Uterus (tissue), 4 donors: Measurements from ENCODE around the gene NCS1. TPM values are rescaled to one million over a fixed set of nuclear protein-coding genes. Genes with fewer than 3 reads are reported as not detected.

Experiments used
- DNase-seq, 2 donors: peaks; one replicate each; pipeline ENCODE4 v3.0.0-alpha.2; 2019 to 2020
- H3K27ac ChIP-seq, 2 donors: fragments of 200-600 bp; sonication (generic); 1 replicate in 1 of 2; 2 replicates in 1 of 2; pipeline ENCODE4 v1.5.1; 2016 to 2018
- H3K27me3 ChIP-seq, 2 donors: fragments of 200-600 bp; sonication (generic); one replicate each; pipeline ENCODE4 v1.5.1; 2018 to 2019; ENCODE audit warnings: control low read depth in 1 of 2
- H3K36me3 ChIP-seq, 2 donors: fragments of 200-600 bp; sonication (generic); one replicate each; pipeline ENCODE4 v1.5.1; 2019; ENCODE audit warnings: control low read depth in 1 of 2
- H3K4me1 ChIP-seq, 2 donors: fragments of 200-600 bp; sonication (generic); one replicate each; pipeline ENCODE4 v1.5.1; 2018 to 2019; ENCODE audit warnings: control low read depth in 1 of 2
- H3K4me3 ChIP-seq, 2 donors: fragments of 200-600 bp; sonication (generic); 1 replicate in 1 of 2; 2 replicates in 1 of 2; pipeline ENCODE4 v1.5.1; 2018 to 2019; ENCODE audit warnings: mild to moderate bottlenecking in 1 of 2
- H3K9me3 ChIP-seq, 2 donors: fragments of 200-600 bp; sonication (generic); one replicate each; pipeline ENCODE4 v1.5.1; 2019; ENCODE audit warnings: control low read depth in 1 of 2
- CTCF ChIP-seq, 4 experiments: fragments of 200-600 bp in 2 of 4; fragments of 450-650 bp in 2 of 4; sonication (generic) in 2 of 4; IDR thresholded peaks; one replicate each; pipeline ENCODE4 v1.5.1; 2016 to 2019; ENCODE audit warnings: antibody characterized with exemption in 4 of 4, mild to moderate bottlenecking in 2 of 4, moderate library complexity in 1 of 4
- POLR2A ChIP-seq, 2 donors: fragments of 450-650 bp; IDR thresholded peaks; one replicate each; pipeline ENCODE4 v1.6.1; 2016; ENCODE audit warnings: antibody characterized with exemption in 2 of 2, mild to moderate bottlenecking in 1 of 2, moderate library complexity in 1 of 2
- intact Hi-C: fragments of 100-400 bp; cut with DNase I; formaldehyde crosslinking; loops from one replicate; pipeline ENCODE4 v1.15.1; 2023; ENCODE audit warnings: low total_unique reads
- total RNA-seq, 4 donors: library from RNA; depleted of rRNA in 3 of 4; stranded (reverse); fragments of >200 nt in 3 of 4; gene quantifications; one replicate each; pipeline versions ENCODE4 v1.1.0 to v1.2.4, GENCODE V29; 2014 to 2023
- donor health status: DM: yes; HTN: yes; CAD: no.

NCS1 gene
- total RNA-seq, 4 donors from 2014 or later = 4.1 to 99.3 (median 39.0) TPM

GRCh38 chr9:130145658-130146057 lies 26.5 kb upstream of the NCS1 start:
- intact Hi-C loops = no loop called here
- Histone ChIP-seq H3K4me3 (no peak overlapping the region), H3K9me3 (no peaks in the 10 kb centered on the region)

DNA sequence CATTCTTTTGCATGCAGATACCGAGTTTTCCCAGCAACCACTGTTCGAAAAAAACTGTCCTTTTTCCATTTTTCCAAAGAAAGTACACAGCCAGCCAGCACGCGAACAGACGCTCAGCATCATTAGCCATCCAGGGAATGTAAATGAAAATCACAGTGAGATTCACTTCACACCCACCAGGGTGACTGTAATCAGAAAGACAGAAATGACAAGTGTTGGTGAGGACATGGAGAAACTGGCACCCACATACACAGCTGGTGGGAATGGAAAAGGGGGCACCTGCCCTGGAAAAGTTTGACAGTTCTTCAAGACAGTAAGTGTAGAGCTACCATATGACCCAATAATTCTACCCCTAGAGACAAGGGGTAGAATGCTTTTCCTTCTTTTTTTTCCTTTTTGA lies 25.0 kb upstream of the NCS1 start:
- Histone ChIP-seq H3K36me3 (no peaks in the 10 kb centered on the region), H3K4me1 (no peaks in the 10 kb centered on the region), H3K4me3 (no peak overlapping the region), H3K27ac (no peak overlapping the region), H3K9me3 (no peaks in the 10 kb centered on the region), H3K27me3 (no peaks in the 10 kb centered on the region)
- intact Hi-C loops = no loop called here
- no peak for DNase-seq
- no peak for TF ChIP-seq CTCF (IDR thresholded peaks at IDR 0.05)
- no peak for TF ChIP-seq POLR2A (IDR thresholded peaks at IDR 0.05)

More at GRCh38 chr9:130145658-130146057, 26.5 kb upstream of the NCS1 start:
- DNase-seq = no peak
- TF ChIP-seq POLR2A (IDR thresholded peaks at IDR 0.05) (no peak), CTCF (IDR thresholded peaks at IDR 0.05) (no peak)
- no peaks in the 10 kb centered on the region for H3K27me3 ChIP-seq
- no peaks in the 10 kb centered on the region for H3K36me3 ChIP-seq
- H3K4me1 ChIP-seq = no peaks in the 10 kb centered on the region
- no peak overlapping the region for H3K27ac ChIP-seq

- Histone ChIP-seq H3K27me3 (no peaks in the 10 kb centered on the region), H3K4me1 (no peaks in the 10 kb centered on the region), H3K36me3 (no peaks in the 10 kb centered on the region), H3K4me3 (no peak overlapping the region), H3K9me3 (no peaks in the 10 kb centered on the region), H3K27ac (no peak overlapping the region)
- intact Hi-C loops = no loop called here
- no peak for DNase-seq
- TF ChIP-seq CTCF (IDR thresholded peaks at IDR 0.05) (no peak), POLR2A (IDR thresholded peaks at IDR 0.05) (no peak)
Observed at GRCh38 chr9:130147910-130148309, 24.3 kb upstream of the NCS1 start.

DNA sequence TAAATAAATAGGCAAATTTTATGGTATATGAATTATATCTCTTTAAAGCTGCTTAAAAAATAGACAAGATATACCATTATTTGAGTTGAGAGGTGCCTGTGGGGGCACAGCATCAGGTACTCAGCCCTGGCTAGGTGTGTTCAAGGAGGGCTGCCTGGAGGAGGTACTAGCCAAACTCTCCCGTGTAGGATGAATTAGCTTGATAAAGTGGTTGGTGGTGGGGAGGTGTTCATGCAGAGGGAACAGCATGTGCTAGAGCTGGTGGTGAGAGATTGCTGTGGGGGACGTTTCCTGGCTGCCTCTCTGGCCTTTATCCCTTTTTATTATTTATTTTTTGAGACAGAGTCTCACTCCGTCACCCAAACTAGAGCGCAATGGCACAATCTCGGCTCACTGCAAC lies 23.2 kb upstream of the NCS1 start:
- H3K4me3 ChIP-seq = no peak overlapping the region
- H3K4me1 ChIP-seq = no peaks in the 10 kb centered on the region
- no peak for DNase-seq
- no peak overlapping the region for H3K27ac ChIP-seq
- intact Hi-C loops = no loop called here
- no peaks in the 10 kb centered on the region for H3K36me3 ChIP-seq
- TF ChIP-seq POLR2A (IDR thresholded peaks at IDR 0.05) (no peak), CTCF (IDR thresholded peaks at IDR 0.05) (no peak)
- H3K27me3 ChIP-seq = no peaks in the 10 kb centered on the region
- H3K9me3 ChIP-seq = no peaks in the 10 kb centered on the region

DNA sequence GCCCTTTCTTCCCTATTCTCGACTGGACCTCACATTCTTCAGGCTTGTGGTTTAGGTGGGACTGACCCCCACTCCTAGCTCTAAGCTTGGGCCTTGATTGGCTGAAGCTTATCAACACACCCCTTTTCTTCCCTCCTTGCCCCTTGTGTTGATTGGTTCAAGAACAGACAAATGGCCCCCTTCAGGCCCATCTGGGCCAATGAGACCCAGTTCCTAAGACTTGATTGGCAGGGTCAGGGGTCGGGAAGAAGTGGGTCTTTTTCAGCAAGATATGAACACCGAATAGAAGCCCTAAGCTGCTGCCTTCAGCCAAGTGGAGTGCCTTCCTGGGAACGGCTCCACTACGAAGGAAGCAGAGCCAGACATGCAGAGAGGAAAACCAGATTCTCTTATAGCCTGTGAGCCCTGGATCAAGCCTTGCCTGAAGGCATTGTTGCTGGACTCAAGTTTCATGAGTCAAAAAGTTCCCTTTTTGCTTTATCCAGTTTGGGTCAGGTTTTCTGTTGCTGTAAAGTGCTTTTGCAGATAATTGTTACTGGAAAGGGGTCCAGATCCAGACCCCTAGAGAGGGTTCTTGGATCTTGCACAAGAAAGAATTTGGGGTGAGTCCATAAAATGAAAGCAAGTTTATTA lies 22.4 kb upstream of the NCS1 start:
- no peaks in the 10 kb centered on the region for H3K4me1 ChIP-seq
- intact Hi-C loops = no loop called here
- no peak for DNase-seq

More for the DNA sequence above, 22.4 kb upstream of the NCS1 start:
- TF ChIP-seq POLR2A (IDR thresholded peaks at IDR 0.05) (no peak), CTCF (IDR thresholded peaks at IDR 0.05) (no peak)
- no peak overlapping the region for H3K27ac ChIP-seq
- no peaks in the 10 kb centered on the region for H3K9me3 ChIP-seq
- H3K27me3 ChIP-seq = no peaks in the 10 kb centered on the region
- no peaks in the 10 kb centered on the region for H3K36me3 ChIP-seq
- H3K4me3 ChIP-seq = no peak overlapping the region
